Measurements from ENCODE around the gene LPCAT4. TPM values are rescaled to one million over a fixed set of nuclear protein-coding genes. Genes with fewer than 3 reads are reported as not detected.

LPCAT4 gene
- total and polyA plus RNA-seq, 2 donors (not counting 3 experiments of a cell fraction or from before 2014, with no cell fraction given): 49.3 to 51.3 TPM

- Histone ChIP-seq H3K27me3 (ENCODE audit: control insufficient read depth in 2 of 2, insufficient read depth in 2 of 2, low read length in 2 of 2) (no peaks in the 10 kb centered on the region), H3K9ac (replicated peaks; ENCODE audit: extremely low read depth, insufficient read depth, low read length) (no peak overlapping the region), H3K36me3 (ENCODE audit: control insufficient read depth in 2 of 2, extremely low read depth in 1 of 2, insufficient read depth in 2 of 2, low read length in 2 of 2) (no peaks in the 10 kb centered on the region), H3K4me2 (ENCODE audit: insufficient read depth, low read length) (no peak overlapping the region), H3K27ac (ENCODE audit: insufficient read depth, low read depth, low read length) (no peak overlapping the region), H3K4me3 (replicated peaks in 1 of 3; ENCODE audit: insufficient read depth in 1 of 3, low read depth in 1 of 3, low read length in 3 of 3) (no peak overlapping the region), H4K20me1 (replicated peaks; ENCODE audit: control insufficient read depth, extremely low read depth, insufficient read depth, low read length) (no peaks in the 10 kb centered on the region), H3K4me1 (ENCODE audit: control insufficient read depth, extremely low read depth, insufficient read depth, low read length) (no peaks in the 10 kb centered on the region), H2AFZ (ENCODE audit: low read depth, low read length) (no peak overlapping the region), H3K9me1 (replicated peaks; ENCODE audit: control insufficient read depth, extremely low read depth, insufficient read depth, low read length) (no peaks in the 10 kb centered on the region), H3K79me2 (ENCODE audit: control insufficient read depth, insufficient read depth, low read length) (no peaks in the 10 kb centered on the region), H3K9me3 (replicated peaks; ENCODE audit: control insufficient read depth, insufficient read depth, low read length) (no peaks in the 10 kb centered on the region)
- DNase-seq (ENCODE audit: low read depth, low spot score) (no peak), FAIRE-seq (no peak)
- intact Hi-C loops (cut with micrococcal nuclease): loop anchor here (2.0 to 10.0 kb wide), 2 partner anchors 85 to 571 kb away; partner anchors contain the start of gene GOLGA8A
- no TSS peak for BruUV-seq (replicated peaks)
- no peak for TF ChIP-seq POLR2AphosphoS5 (IDR thresholded peaks at IDR 0.05; ENCODE audit: insufficient read depth, low read depth, low read length)
- TF ChIP-seq FOS (IDR thresholded peaks at IDR 0.05; ENCODE audit: borderline replicate concordance, insufficient read depth, low read length): no peak
- no peak for TF ChIP-seq POLR2A (IDR thresholded peaks at IDR 0.05; ENCODE audit: low read depth, low read length)
- no peak for TF ChIP-seq CTCF (IDR thresholded peaks at IDR 0.05; ENCODE audit: extremely low read depth in 1 of 2, insufficient read depth in 1 of 2, low read depth in 1 of 2, low read length in 2 of 2)
- no peak for TF ChIP-seq EZH2 (IDR thresholded peaks at IDR 0.05; ENCODE audit: borderline replicate concordance, low read depth, low read length, severe bottlenecking)
- TF ChIP-seq, protein P1, sequence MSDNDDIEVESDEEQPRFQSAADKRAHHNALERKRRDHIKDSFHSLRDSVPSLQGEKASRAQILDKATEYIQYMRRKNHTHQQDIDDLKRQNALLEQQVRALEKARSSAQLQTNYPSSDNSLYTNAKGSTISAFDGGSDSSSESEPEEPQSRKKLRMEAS (IDR thresholded peaks at IDR 0.05; ENCODE audit: insufficient read depth, insufficient read length): no peak
- TF ChIP-seq JUN (IDR thresholded peaks at IDR 0.05; ENCODE audit: borderline replicate concordance, insufficient read depth, insufficient read length, low read depth): no peak
- dilution Hi-C loops (cut with MboI; ENCODE audit: extremely low pct_ligation_motif_present, low sequenced_read_pairs): no loop called here
- ChIA-PET CTCF (no interaction called here), POLR2A (no interaction called here)
Observed at GRCh38 chr15:34349769-34350168, 17.2 kb downstream of the LPCAT4 start.

Data from endothelial cell of umbilical vein (primary cell).